Kidney capillary endothelial cell (primary cell): Measurements from ENCODE around the gene TP53AIP1.

Source experiments
- DNase-seq: peaks from one replicate; pipeline ENCODE4 v3.0.0-alpha.2; 2018; ENCODE audit warnings: low spot score

The TP53AIP1 gene

DNA sequence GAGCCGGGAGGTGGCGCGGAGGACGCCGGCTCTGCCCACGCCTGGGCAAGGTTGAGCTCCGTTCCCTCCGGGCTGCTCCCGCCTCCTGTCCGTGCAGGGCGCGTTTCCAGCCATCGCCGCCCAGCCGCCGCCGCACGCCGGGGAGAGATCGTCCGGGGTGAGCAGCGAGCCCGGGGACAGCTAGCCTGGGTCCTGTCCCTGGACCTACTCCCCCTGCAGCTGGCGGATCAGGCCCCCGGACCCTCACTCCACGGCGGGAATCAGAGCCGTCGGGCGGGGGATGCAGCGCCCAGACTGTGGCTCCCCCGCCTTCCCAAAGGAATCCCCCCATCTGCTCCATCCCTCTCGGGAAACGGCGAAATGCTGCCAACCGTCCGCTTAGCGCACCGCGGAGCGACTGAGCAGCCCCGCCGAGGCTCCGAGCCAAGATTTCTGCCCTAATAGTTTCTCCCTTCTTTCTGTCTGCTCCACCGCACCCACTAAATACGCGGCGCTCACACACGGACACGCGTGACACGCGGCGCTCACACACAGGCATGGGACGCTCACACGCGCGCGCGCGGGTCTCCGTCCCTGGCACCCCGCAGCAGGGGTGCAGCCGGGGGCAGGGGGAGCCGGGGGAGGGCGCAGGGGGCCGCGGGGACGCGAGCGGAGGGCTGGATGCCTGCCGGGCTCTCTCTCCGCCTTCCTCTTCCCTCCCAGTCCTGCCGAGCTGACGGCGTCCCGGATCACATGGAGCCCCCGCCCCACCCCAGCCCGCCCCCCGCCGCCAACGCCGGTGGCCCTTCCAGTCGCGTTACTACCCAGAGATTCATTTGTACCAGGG lies 51.9 kb downstream of the TP53AIP1 start, which contains the start of gene KCNJ5:
TSS of gene KCNJ5 (plus strand) at position 814 of the 826 bp plus-strand sequence. CDS start 19,918 bp downstream, outside the sequence.
- no peak for DNase-seq

DNA sequence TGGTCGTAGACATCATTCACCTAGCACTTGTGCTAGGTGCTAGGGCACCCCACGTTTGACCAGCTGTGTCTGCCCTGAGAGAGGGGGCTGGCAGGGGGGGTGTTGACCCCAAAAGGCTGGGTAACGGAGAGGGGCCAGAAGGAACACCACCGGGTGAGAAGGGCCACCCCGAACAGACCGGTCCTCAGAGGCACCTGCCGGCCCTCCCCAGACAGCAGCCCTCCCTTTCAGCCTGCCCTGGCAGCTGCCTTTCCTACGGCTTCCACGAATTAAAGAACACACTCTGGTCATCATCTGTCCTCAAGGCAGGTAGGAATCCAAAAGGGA lies 52.5 kb downstream of the TP53AIP1 start:
- DNase-seq: no peak

DNA sequence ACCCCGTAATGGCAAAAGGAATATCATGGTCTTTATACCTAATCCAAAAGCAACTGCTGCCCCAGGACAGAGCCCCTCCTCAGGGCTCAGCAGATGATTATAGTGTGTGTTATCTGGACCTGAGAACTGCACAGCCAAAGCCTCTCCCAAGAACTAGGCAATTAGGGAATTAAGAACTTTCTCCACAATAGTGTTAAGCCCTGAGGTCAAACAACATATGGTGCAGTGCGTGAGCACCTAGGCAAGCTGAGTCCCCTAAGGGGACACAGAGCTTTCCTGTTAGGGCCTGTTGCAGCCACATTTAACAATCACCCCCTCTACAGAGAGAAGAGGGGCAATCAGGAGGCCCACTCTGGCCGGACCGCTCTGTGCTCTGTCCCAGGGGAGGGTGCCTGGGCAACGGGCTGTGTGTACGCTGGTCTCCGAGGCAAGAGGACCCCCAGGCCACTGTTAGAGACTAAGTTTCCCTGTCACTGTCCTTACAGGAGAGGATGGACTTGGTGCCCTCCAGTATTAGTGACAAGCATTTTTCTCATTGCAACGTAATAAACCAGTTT lies 52.9 kb downstream of the TP53AIP1 start:
- no peak for DNase-seq

DNA sequence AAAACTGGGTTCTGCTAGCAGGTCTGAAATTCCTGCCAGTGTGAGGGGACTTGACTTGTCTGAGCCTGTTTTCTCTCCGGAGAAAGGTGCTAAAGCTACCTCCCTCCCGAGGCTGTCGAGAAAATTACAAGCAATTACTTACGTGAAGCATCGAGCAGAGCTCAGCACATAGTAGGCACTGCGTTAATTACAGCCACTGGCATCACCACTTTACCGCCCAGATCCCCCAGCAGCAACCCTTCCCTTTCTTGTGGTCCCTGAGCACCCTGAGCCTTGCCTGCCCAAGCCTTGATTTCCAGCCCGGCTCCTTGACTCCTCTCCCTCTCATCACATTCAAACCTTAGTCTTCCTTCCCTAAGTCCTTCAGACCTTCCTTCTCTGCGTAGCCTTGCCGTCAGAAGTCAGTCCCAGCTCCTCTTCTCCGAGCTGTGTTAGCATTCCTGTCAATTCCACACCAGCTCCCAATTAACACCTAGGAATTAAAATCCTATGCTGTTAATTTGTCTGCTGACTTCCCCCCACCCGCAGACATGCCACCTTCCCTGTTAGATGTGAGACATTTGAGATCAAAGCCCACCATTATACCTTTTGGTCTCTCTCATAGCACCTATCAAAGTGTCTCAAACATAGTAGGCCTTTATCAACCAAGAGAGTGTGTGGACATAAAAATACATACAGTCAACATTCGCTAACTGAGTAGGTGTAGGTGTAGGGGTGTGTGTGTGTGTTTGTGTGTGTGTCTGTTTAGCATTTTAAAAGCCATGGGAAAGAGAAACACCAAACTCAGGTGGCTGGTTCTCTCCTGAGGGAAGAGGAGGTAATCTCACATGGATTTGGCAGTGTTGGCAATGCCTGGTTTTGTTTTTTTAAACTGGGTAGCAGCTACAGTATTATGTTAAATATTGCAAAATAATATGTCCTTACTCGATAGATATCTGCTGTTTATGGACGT lies 54.4 kb downstream of the TP53AIP1 start:
- DNase-seq: no peak

DNA sequence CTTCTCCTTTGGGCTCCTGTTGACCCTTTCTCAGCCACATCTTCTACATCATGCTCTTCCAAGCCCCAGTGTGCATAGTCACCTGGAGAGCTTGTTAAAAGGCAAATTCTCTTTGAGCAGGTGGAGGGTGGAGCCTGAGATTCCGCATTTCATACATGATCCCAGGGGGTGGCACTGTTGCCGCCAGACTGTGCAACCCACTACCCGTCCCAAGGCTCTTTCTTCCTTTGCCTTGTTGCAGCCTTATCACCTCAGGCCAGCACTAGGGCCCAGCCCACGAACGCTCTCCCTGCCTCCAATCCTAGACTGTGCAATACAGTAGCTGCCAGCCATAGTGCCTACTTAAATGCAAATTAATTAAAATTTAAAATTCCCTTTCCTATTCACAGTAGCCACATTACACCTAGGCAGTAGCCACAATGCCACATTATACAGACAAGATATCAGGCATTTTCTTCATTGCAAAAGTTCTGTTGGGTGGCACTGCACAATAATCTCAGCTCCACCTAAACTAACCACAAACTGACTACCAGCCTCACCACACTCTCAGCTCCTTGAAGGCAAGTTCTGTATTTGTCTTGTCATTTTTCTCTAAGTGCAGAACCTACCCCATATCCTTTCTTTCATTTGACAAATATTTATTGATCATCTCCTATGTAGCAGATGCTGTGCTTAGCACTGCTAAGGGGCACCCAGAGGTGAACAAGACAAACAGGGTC lies 56.1 kb downstream of the TP53AIP1 start:
- no peak for DNase-seq
